ENCODE data around the gene GALP.
"Not testable (repeated sequence)": the region's sequence is repeated elsewhere in the genome, so short reads cannot be mapped to it uniquely, and the experiment has no call there.

The GALP gene

DNA sequence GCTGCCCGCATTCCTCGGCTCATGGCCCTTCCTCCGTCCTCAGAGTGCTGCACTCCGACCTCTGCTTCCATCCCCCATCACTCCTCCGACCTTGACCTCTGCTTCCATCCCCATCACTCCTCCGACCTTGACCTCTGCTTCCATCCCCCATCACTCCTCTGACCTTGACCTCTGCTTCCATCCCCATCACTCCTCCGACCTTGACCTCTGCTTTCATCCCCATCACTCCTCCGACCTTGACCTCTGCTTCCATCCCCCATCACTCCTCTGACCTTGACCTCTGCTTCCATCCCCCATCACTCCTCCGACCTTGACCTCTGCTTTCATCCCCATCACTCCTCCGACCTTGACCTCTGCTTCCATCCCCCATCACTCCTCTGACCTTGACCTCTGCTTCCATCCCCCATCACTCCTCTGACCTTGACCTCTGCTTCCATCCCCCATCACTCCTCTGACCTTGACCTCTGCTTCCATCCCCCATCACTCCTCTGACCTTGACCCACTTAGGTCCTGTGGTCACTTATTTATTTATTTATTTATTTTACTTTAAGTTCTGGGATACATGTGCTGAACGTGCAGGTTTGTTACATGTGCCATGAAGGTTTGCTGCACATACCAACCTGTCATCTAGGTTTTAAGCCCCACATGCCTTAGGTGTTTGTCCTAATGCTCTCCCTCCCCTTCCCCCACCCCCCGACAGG, 26.7 kb upstream of the GALP start:
- DNase-seq: not testable (repeated sequence)

DNA sequence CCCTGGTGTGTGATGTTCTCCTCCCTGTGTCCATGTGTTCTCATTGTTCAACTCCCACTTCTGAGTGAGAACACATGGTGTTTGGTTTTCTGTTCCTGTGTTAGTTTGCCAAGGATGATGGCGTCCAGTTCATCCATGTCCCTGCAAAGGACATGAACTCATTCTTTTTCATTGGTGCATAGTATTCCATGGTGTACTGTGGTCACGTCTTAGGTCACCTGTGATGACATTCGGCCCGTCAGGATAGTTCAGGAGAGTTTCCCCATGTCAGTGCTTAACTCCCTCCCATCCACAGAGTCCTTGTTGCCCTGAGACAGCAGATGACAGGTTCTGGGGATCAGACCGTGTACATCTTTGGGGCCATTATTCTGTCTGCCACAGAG, 26.2 kb upstream of the GALP start:
- no peak for DNase-seq

DNA sequence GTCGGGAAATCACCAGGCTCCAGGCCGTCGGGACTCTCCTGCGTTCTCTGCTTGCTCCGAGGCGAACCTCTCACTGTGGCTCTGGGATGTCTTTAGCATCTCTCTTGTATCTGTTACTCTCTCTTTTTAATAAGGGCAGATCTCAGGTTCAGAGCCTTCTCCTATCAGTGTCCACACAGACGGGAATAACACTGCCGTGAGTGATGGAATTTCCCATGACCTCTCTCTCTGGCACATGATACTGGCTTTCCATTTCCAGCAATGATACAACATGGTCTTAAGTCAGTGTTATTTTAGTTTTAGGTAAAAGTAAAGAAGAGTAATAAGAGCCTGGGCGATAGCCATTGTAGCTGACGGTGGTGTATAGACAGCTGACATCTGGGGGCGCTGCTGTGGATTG, 25.4 kb upstream of the GALP start:
- DNase-seq: no peak

DNA sequence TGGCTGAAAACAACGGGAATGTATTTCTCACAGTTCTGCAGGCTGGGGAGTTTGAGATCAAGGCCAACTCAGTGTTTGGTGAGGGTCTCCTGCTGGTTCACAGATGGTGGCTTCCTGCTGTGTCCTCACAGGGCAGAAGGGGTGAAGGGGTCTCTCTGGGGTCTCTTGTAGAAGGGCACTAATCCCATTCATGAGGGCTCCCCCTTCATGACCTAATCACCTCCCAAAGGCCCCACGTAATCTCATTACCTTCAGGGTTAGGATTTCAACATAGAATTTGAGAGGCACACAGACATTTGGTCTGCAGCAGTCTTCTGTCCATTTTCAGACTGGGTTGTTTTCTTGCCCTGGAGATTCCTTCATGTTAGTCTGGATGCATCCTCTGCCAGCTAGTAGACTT, 23.2 kb upstream of the GALP start:
- no peak for DNase-seq

DNA sequence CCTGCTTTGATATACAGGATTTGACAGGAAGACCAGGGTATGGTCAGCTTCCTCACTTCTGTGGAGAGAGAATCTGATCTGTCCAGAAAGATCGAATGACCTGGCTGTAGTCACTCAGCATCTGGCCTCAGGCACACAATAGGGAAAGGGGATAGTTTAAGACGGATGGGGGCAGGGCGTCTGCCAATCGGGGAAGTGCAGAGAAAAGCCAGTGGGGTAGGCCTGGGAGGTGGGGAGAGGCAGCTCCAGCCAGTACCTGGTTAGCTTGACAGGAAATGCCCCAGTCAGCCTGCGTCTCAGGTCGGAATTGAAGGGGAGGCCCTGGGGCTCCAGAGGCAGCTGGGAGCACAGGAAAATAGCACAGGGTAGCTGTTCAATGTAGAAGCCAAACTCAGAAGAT, 22.3 kb upstream of the GALP start:
- no peak for DNase-seq

DNA sequence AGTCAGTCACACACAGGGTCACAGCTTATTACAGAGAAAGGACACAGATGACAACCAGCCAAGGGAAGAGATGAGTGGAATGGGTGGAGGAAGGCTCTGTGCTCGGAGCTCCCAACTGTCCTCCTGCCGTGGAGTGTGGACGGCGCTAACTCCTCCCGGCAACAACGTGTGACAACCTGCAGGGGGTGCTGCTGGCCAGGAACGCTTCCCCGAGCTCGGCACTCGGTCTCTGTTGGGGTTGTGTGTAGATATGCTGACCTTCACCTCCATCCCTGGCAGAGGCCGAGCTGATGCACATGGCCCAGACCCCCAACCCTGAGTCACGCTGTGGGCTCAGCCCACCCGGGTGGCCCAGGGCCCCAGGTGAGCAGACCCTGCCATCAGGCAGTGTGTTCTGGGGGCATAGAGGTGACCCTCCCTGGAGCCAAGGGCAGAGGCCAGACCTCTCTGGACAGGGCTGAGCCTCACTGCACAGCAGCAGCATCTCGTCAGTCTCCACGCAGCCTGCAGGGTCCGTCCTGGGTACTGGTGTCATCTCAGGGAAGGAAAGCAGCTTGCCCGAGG, 20.6 kb upstream of the GALP start:
- DNase-seq: no peak

DNA sequence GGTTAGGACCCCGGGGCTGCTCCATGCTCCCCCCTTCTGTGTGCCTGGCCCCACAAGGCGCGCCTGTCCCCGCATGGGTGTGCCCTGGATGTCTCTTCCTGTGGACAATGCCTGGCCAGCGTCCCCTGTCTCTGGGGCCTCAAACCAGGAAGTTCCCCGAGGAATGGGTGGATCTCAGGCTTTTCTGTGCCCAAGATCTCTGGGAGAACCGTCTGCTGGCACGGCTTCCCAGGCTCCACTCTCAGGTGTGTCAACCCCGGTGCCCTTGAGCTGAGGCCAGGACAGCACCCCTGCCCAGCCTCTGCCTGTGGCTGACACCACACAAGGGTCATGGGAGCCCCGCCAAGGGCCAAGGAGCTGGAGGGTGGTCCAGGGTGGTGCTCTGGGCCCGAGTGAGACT, 19.0 kb upstream of the GALP start:
- no peak for DNase-seq

DNA sequence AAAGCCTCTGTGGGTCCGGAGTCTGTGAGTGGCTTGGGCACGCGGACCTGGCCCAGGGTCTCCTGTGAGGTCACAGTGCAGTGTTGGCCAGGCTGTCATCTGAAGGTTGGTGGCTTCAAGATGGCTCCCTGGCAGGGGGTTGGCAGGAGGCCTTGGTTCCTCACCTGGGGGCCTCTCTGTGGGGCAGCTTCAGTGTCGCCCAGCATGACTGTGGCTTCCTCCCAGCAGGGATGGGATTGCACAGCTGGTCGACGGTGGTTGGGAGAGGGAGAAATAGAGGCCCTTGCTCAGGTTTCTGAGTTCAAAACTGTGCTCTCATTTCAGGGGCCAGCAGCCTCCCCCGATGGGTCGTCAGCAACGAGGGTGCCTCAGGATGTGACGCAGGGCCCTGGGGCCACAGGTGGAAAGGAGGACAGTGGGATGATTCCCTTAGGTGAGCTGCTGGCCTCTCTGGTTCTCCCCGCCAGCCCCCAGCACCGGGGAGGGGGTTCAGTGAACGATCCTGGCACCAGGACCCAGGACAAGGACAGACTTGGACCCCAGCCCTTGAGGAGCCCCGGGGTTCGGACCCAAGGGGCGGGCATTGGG, 17.5 kb upstream of the GALP start:
- DNase-seq: no peak

DNA sequence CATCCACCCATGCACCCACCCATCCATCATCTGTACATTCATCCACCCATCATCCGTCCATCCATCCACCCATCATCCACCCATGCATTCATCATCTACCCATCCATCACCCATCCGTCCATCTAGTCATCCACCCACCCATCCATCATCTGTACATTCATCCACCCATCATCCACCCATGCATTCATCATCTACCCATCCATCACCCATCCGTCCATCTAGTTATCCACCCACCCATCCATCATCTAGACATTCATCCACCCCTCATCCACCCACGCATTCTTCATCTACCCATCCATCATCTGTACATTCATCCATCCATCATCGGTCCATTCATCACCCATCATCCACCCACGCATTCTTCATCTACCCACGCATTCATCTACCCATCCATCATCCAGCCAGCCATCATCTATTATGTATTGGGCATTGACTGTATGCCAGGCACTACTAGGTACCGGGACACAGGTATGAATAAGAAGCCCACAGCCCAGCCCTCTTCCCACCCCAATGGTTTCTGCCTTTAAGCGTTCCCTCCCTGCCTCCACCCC, 16.7 kb upstream of the GALP start:
- DNase-seq: no peak

DNA sequence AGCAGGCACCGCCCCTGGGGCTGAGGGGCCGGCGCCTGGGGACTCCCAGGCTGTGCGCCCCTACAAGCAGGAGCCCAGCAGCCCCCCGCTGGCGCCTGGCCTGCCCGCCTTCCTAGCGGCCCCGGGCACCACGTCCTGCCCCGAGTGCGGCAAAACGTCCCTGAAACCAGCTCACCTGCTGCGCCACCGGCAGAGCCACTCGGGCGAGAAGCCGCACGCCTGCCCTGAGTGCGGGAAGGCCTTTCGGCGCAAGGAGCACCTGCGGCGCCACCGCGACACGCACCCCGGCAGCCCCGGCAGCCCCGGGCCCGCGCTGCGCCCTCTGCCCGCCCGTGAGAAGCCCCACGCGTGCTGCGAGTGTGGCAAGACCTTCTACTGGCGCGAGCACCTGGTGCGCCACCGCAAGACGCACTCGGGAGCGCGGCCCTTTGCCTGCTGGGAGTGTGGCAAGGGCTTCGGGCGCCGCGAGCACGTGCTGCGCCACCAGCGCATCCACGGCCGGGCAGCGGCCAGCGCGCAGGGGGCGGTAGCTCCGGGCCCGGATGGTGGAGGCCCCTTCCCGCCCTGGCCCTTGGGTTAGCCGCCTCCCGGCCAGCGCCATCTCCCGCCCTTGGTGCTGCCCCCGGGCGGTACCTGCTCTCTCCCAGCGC, 16.1 kb upstream of the GALP start:
- no peak for DNase-seq

DNA sequence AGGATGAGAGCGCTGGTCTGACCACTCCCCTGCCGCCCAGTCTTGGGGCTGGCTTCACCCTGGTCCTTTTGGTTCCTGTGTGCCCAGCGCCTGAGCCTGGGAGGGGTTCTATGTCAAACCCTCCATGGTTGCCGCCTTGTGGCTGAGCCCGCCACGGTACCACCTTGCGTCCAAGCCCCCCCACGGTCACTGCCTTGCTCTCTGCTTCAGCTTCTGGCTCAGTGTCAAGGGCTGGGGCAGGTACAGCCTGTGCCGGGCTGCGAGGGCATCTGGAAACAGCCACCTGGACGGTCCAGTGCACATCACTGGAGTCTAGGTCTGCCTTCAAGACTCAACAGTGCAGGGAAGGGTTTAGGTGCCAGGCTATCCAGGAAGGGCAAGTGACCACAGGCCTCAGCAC, 14.3 kb upstream of the GALP start:
- DNase-seq: no peak

DNA sequence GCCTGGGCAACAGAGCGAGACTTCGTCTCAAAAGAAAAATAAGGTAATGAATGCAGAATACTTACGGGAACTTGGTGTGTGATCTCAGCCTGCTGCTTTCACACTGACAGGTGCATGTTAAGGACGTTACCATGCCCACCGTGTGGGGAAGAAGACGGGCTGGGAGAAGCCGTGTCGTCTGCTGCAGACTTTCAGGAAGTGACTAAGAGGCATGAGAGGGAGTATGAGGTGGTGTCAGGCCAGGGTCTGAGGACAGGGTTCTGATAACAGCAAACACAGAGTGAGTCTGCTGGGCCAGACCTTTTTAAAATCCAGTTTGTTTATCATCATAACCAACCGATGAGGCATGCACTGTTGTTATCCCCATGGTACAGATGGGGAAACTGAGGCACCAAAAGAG, 13.6 kb upstream of the GALP start:
- peak in 1 of 2 donors; percentile 75 for DNase-seq

DNA sequence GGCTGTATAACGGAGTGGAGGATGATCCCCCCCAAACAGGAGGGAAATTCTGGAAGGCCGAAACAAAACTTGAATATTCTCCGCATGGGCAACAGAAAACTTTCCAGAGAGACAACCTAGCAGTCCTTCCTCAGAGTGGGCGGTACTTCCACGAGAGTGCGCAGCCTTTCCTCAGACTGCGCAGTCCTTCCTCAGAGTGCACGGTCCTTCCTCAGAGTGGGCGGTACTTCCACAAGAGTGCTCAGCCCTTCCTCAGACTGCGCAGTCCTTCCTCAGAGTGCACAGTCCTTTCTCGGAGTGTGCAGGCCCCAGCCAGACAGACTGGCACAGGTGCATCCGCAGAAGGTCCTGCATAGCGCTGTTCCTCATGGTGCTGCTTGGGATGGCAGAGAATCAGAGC, 12.7 kb upstream of the GALP start:
- DNase-seq: no peak

DNA sequence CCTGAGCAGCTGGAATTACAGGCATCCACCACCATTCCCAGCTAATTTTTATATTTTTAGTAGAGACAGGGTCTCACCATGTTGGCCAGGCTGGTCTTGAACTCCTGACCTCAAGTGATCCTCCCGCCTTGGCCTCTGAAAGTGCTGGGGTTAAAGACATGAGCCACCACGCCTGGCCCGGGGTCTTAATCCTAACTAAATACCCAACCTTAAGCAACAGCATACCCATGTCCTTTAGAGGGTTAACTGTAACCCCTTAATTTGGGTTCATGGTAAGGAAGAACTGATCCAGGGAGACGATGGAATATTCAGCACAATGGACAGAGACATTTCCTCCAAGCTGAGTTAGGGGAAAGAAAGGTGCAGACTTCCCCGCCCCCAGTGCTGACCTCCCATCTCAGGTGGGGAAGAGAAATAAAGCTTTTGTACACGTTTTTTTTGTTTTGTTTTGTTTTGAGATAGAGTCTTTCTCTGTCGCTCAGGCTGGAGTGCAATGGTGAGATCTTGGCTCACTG, 8.7 kb upstream of the GALP start:
- DNase-seq: no peak

DNA sequence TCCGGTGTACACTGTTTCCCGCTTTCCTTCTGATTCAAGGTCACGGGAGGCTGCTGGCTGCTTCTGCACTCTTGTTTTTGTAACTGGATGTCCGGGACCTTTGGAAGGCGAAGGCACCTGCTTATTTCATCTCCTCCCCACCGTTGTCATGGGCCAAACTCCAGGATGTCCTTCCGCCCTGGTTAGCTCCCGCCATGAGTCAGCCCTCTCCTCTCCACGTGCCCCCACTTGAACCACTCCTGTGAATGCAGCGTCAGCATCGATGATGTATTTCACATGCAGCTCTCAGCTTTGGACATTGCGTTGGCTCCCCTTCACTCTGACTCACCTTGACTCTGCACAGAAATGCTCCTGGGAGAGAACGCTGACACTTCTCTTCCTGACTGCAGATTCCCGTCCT, 5.5 kb upstream of the GALP start:
- no peak for DNase-seq

DNA sequence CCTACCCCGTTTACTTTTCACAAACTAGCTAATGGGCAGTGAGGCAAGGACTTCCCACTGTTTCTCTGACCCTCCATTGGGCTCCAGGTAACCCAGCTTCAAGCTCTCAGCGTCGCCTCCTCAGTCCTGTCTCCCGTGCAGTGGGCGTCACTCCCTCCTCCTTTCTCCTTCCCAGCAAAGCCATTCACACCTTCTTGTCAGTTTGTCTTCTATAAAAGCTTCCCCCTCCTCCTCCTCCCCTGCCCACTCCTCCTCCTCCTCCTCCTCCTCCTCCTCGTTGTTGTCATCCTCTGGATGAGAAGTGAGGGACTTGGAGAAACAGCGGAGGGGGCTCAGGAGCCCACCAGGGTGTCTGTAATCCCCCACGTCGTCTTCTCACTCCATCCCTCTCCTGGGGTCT, 1.7 kb upstream of the GALP start:
- DNase-seq: no peak

DNA sequence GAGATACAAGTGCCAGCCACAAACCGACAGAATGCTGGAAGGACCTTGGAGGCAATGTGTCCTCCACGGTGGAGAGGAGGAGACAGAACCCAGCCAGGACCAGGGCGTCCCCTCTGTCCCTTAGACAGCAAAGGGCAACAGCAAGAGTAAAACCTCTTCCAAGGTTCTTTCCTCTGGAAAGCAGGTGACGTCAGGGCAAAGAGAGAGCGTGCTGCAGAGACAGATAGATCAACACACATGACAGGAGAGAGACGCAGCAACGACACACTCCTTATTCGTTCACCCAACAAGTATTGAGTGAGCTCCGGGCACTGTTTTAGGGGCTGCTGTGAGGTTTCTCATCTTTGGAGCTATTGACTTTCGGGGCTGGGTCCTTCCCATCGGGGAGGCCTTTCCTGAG, 1.3 kb upstream of the GALP start:
- DNase-seq: no peak

DNA sequence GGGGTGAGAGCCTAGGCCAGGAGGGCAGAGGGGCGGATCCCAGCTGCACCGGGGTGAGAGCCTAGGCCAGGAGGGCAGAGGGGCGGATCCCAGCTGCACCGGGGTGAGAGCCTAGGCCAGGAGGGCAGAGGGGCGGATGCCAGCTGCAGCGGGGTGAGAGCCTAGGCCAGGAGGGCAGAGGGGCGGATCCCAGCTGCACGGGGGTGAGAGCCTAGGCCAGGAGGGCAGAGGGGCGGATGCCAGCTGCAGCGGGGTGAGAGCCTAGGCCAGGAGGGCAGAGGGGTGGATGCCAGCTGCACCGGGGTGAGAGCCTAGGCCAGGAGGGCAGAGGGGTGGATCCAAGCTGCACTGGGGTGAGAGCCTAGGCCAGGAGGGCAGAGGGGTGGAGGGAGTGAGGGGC, 502 bp downstream of the GALP start:
- DNase-seq: not testable (repeated sequence)

DNA sequence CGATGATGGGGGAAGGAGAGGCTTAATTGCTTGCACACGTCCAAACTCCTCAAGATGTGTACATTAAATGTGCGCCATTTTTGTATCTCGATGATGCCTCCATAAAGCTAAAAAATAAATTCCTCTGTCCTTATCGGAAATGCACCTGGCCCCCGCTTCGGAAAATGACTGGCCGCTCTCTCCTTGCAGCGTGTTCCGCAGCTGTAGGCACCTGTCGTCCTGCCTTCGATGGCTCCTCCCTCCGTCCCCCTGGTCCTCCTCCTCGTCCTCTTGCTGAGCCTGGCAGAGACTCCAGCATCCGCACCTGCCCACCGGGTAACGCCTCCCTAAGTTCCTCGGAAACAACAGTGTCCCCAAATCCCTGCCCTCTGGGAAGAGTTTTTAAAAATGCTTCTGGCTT, 1.1 kb downstream of the GALP start:
- no peak for DNase-seq

DNA sequence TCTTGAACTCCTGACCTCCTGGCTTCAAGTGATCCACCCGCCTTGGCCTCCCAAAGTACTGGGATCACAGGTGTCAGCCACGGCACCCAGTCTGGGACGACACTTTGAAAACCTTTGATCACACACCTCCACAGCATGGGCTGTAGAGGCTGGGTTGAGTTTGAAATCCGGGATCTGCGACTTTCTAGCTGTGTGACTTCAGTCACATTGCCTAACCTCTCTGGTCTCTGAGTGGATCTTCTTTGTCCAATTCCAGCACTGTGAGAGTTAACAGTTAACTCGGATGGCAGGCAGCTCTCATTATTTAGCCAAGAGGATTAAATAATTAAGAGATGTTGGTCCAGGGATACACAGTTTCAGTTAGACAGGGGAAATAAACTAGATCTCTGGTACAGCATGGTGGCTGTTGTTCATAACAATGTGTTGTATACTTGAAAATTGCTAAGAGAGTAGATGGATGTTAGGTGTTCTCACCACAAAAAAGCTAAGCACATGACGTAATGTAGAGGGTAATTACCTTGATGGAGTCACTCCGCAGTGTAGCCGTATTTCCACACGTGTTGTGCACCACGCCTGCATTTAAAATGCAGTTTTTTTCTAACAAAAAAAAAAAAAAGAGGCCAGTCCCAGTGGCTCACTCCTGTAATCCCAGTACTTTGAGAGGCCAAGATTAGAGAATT, 1.9 kb downstream of the GALP start:
- DNase-seq: no peak

DNA sequence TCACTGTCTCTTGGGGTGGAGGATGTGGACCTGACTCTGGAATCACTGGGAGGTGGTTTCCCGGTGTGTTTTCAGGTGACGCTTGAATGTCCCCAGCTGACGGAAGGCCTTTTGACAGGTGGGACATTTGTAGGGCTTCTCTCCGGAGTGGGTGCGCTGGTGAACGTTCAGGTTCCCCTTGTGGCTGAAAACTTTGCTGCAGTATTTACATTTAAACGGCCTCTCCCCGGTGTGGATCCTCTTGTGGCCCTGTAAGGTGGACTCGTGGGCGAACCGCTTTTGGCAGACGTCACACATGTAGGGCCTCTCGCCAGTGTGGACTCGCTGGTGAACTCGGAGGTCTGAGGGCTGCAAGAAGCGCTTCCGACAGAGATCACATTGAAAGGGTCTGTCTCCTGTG, 14.0 kb downstream of the GALP start:
- DNase-seq: no peak

DNA sequence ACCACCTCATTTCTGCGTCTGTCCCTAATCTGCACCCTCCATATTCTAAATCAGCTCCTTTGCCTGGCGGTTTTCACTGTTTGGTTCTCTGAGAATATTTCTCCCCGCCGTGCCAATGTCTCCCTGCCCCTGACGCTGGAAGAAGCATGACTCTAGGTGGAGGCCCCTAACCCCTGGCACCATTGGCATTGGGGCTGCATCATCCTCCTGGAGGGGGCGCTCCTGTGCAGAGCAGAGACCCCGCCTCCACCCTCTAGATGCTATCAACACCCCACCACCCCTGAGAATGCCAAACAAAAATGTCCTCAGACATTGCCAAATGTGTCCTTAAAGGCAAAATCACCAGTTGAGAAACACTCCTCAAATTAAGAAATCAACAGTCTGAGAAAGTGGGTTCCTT, 15.3 kb downstream of the GALP start:
- no peak for DNase-seq

DNA sequence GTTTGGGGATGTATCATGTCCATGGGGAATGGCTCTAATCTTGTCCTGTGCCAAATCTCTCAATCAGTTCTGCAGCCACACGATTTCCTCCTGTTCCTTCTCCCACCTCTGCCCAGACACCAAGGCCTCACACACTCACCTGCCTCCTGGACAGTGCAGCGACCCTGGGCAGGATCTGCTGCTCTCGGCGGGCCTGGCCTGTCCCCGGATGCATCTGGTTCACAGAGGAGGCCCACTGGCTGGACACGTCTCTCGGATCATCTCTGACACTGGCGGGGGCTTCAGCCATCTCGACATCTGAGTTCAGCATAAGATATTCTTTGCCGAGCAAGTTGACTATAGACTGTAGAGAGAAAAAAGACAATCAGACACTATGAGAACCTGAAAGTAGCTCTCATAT, 15.9 kb downstream of the GALP start:
- DNase-seq: no peak

All from bone marrow (tissue), 2 donors.